Stimulated activated CD4-positive, alpha-beta T cell treated with anti-CD3 and anti-CD28 coated beads, Interleukin-12 subunit alpha, Interleukin-12 subunit beta, amount 100 ng/mL, for 24 hours (primary cell): ENCODE data around the gene ADAD1.

ENCODE experiments used
- DNase-seq, 2 experiments: peaks; one replicate each; pipeline ENCODE4 v3.0.0-alpha.2; 2020; ENCODE audit warnings: low read depth in 2 of 2

The ADAD1 gene

GRCh38 chr4:122456231-122457116, 77.7 kb downstream of the ADAD1 start, which contains the start of gene IL2:
TSS of gene IL2 (minus strand) at chr4:122456725. CDS start at chr4:122456440, 285 bp downstream.
- no peak for DNase-seq

- peak in 1 of 2 experiments; percentile 28 for DNase-seq
Measured at GRCh38 chr4:122458625-122459024, 79.8 kb downstream of the ADAD1 start.

- DNase-seq: no peak
Measured at GRCh38 chr4:122469457-122469856, 90.6 kb downstream of the ADAD1 start.

GRCh38 chr4:122475233-122475632, 96.4 kb downstream of the ADAD1 start:
- no peak for DNase-seq

GRCh38 chr4:122476126-122476525, 97.3 kb downstream of the ADAD1 start:
- DNase-seq: no peak

- no peak for DNase-seq
Measured at GRCh38 chr4:122476745-122477144, 97.9 kb downstream of the ADAD1 start.
